AG04449 (cell line): Measurements from ENCODE around the gene CEP72.

ENCODE experiments used
- CTCF ChIA-PET: fragments of 350-600 bp; formaldehyde crosslinking; extraction: SDS; loops from one replicate; lab custom pipeline; 2021; ENCODE audit warnings: antibody characterized with exemption; lab: Yijun Ruan, JAX
- POLR2A ChIA-PET: fragments of 400-600, 350-600 bp; formaldehyde crosslinking; extraction: SDS; loops from one replicate; lab custom pipeline; 2020; ENCODE audit warnings: antibody characterized with exemption, inconsistent platforms; lab: Yijun Ruan, JAX
- DNase-seq: peaks from one replicate; pipeline ENCODE4 v3.0.0-alpha.2; 2010; ENCODE audit warnings: low read depth, low spot score
- H3K4me3 ChIP-seq: 2 replicates; pipeline ENCODE4 v1.5.1; 2011; ENCODE audit warnings: low read depth, mild to moderate bottlenecking, control low read depth, low read length
- TF ChIP-seq, protein P1 (sequence below): IDR thresholded peaks from one replicate; pipeline ENCODE4 v1.5.1; 2011; ENCODE audit warnings: mild to moderate bottlenecking, moderate library complexity, low read length, control low read depth, inconsistent platforms; ENCODE audit not compliant: insufficient read depth; ENCODE audit errors: missing control alignments

CEP72 gene

DNA sequence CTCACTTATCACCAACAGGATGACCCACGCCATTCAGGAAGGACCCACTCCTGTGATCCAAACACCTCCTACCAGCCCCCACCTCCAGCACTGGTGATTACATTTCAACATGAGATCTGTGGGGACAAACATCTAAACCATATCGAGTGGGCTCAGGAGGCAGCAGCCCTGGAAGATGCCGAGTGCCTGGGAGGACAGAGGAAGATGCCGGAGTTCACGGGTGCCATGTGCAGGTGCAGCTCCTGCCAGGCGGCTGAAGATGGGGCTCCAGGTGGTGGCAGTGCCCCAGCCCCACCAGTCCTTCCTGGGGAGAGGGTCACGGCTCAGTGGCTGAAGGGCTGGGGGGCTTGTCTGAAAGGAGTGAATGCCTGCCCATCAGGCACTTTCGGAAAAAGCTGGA is 6.1 kb upstream of the CEP72 start:
- DNase-seq: no peak
- TF ChIP-seq, protein P1, sequence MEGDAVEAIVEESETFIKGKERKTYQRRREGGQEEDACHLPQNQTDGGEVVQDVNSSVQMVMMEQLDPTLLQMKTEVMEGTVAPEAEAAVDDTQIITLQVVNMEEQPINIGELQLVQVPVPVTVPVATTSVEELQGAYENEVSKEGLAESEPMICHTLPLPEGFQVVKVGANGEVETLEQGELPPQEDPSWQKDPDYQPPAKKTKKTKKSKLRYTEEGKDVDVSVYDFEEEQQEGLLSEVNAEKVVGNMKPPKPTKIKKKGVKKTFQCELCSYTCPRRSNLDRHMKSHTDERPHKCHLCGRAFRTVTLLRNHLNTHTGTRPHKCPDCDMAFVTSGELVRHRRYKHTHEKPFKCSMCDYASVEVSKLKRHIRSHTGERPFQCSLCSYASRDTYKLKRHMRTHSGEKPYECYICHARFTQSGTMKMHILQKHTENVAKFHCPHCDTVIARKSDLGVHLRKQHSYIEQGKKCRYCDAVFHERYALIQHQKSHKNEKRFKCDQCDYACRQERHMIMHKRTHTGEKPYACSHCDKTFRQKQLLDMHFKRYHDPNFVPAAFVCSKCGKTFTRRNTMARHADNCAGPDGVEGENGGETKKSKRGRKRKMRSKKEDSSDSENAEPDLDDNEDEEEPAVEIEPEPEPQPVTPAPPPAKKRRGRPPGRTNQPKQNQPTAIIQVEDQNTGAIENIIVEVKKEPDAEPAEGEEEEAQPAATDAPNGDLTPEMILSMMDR: no peak
- H3K4me3 ChIP-seq: no peak overlapping the region
- ChIA-PET CTCF (no interaction called here), POLR2A (no interaction called here)

DNA sequence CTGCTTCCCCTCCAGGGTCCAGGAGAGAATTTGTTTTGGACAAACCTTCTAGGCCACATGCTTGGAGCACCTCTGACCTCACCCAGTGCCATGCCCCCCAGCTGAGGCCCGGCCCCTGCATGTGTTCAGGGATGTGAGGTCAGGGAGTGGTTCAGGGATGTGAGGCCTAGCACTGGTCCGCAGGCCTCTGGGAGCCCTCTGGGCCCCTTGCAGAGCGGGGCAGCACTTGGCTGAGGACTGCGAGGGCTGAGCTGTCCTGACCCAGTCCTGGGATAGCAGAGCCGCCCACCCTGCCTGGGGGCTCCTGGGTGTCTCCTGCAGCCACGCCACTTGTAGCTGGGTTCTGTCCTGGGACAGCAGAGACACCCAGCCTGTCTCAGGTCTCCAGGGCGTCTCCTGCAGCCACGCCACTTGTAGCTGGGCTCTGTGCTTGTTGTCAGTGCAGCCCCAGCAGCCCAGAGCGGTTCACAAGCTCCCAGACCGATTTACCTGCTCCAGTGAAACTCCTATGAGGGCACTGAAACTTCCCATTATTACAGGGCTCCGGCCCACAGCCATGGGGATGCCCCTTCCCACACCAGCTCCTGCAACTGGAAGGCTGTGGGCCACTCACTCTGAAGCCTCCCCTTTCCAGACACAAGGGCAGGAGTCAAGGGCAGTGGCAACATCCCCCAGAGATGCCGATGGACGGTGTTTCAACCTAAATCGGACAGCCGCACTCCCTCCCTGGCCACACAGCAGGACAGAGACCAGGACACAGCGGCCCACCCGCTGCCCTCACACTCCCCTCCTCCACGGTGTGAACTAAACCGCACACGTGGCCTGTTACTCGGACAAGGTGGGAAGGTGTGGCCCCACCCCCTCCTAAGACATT is 5.4 kb upstream of the CEP72 start:
- POLR2A ChIA-PET: no interaction called here
- CTCF ChIA-PET: no interaction called here
- DNase-seq: no peak
- TF ChIP-seq, protein P1: no peak
- H3K4me3 ChIP-seq: no peak overlapping the region

DNA sequence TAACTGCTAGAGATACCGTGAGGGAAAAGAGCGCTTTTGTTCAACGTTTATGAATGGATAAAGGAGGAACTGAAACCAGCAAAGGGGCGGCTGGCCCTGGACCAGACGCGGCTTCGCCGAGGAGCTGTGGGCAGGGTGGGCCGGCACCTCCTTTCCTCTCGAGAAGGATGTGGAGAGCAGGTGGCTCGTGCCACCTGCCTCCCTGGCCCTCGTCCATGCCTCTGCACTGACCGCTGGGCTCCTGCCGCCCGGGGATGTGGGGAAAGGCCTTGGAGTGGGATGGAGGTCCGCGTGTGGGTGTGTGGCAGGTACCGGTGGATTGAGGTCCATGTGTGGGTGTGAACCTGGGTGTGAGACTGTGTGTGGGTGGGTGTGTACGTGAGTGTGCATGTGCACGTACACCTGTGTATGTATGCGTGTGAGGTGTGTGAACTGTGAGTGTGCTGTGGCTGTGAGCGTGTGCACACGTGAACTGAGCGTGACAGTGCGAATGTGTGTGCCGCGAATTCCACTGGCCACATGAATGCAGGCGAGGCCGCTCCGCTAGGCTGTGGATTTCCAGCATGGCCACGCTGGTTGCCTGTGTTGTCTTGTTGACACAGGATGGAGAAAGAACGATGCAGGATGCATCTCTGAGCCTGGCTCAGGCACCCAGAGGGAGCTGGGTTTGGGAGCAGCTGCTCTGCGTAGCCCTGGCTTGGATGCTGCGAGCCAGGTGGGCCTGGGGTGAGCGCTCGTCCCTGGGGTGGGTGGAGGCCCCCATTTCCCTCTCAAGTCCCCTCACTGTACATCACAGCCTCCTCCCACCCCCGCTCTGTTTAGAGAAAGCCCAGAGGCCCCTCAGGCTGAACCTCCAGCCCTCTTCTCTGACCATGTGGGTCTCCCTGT is 4.4 kb upstream of the CEP72 start:
- no peak overlapping the region for H3K4me3 ChIP-seq
- ChIA-PET CTCF (no interaction called here), POLR2A (no interaction called here)
- DNase-seq: no peak
- TF ChIP-seq, protein P1: no peak

DNA sequence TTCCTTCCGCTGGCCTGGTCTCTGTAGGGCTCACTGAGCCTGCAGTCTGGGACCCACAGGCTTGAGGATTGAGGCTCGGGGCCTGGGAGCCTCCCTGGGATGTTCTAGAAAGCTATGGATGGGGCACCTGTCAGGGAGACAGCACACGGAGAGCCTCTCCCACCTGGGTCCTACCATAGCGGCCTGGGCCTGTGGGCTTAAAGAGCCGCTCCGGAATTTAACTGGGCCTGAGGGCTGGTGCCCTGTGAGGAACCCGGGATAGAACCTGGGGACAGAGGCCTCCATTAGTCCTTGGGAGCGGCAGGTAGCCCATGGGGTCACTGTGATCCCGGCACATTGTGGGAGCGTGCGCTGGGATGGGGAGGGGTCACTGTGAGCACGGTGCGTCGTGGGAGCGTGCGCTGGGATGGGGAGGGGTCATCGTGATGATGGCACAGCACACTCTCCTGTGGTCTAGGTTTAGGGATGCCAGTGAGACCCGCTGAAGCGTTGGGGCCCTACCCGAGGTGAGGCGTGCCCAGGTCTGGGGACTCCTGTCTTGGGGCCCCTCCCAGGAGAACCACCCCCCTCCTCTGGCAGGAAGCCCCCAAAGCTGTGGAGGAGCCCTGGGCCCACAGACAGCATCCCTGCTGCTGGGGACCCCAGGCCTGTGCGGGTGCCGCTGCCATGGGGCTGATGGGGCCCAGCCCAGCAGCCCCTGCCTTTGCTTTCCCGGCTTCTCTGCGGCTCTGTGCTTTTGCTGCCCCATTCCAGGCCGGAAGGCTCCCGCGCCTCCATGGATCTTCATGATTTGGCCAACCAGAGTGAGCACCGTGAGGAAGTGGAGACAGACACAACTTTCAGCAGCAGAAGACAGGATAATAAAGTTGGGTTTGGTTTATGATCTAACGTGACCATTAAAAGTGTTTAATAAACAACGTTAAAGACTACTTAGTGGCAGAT is 3.4 kb upstream of the CEP72 start:
- CTCF ChIA-PET: no interaction called here
- TF ChIP-seq, protein P1: no peak
- H3K4me3 ChIP-seq: no peak overlapping the region
- DNase-seq: no peak
- POLR2A ChIA-PET: no interaction called here

DNA sequence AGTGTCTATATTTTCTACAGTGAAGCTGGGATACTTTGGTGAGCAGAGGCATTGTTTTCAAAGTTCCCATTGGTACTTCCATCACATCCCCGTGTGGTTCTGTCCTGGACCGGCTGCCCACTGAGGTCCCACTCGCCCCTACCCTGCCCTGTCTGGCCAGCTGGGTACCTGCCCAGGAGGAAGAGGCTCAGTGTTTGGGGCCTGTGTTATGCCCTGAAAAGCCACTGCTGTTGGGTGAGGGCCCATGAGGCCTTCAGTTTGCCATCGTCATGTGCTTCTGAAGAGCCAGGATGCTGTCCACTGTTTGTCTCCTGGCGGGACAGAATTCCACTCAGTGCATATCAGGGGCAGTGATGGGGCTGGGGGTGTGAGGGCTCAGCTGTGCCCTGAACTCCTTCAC is 2.6 kb upstream of the CEP72 start:
- no peak for DNase-seq
- POLR2A ChIA-PET: no interaction called here
- CTCF ChIA-PET: no interaction called here
- no peak overlapping the region for H3K4me3 ChIP-seq
- TF ChIP-seq, protein P1: no peak
